Left ventricle myocardium inferior (tissue), 1 donor: ENCODE data around the gene PRRC1. TPM values are rescaled to one million over a fixed set of nuclear protein-coding genes. Genes with fewer than 3 reads are reported as not detected.

Source experiments
- DNase-seq: peaks from one replicate; pipeline ENCODE4 v3.0.0-alpha.2; 2020
- H3K27ac ChIP-seq: fragments of 200-600 bp; replicated peaks from 2 replicates; pipeline ENCODE4 v1.8.0; 2021
- H3K27me3 ChIP-seq: fragments of 200-600 bp; 2 replicates; pipeline ENCODE4 v1.8.0; 2021; ENCODE audit warnings: low read depth
- H3K36me3 ChIP-seq: fragments of 200-600 bp; 2 replicates; pipeline ENCODE4 v1.8.0; 2021
- H3K4me1 ChIP-seq: fragments of 200-600 bp; 2 replicates; pipeline ENCODE4 v1.8.0; 2021
- H3K4me3 ChIP-seq: fragments of 200-600 bp; 2 replicates; pipeline ENCODE4 v1.8.0; 2021; ENCODE audit warnings: mild to moderate bottlenecking, moderate library complexity
- H3K9me3 ChIP-seq: fragments of 200-600 bp; replicated peaks from 2 replicates; pipeline ENCODE4 v1.8.0; 2021
- CTCF ChIP-seq: fragments of 200-600 bp; IDR thresholded peaks from 2 replicates; pipeline ENCODE4 v1.8.0; 2021; ENCODE audit warnings: antibody characterized with exemption, mild to moderate bottlenecking, borderline replicate concordance
- intact Hi-C: fragments of 100-400 bp; cut with micrococcal nuclease; formaldehyde crosslinking; loops from one replicate; pipeline ENCODE4 v1.11.0; 2022
- total RNA-seq: library from RNA; stranded (reverse); fragmentation: NEBNext Ultra II Directional; extraction: Animal tissue kit (Norgen Biotek cat#: 25700); gene quantifications from one replicate; pipeline ENCODE4 v1.2.1, GENCODE V29; 2021
- donor health status: DM: no; HTN: yes; CAD: no; lungs with severe emphysema.

Gene PRRC1
- total RNA-seq, 1 donor from 2014 or later = 19.6 TPM

- no peaks in the 10 kb centered on the region for H3K9me3 ChIP-seq
- H3K4me3 ChIP-seq = no peak overlapping the region
- H3K4me1 ChIP-seq = no peaks in the 10 kb centered on the region
- intact Hi-C loops = no loop called here
- H3K27ac ChIP-seq = no peak overlapping the region
- TF ChIP-seq CTCF = no peak
- no peaks in the 10 kb centered on the region for H3K27me3 ChIP-seq
- no peaks in the 10 kb centered on the region for H3K36me3 ChIP-seq
- no peak for DNase-seq
These were observed 79.1 kb downstream of the PRRC1 start for GRCh38 chr5:127596501-127596900.

- H3K27ac ChIP-seq = no peak overlapping the region
- H3K4me1 ChIP-seq = peaks cover 4% of the 10 kb centered on the region
- DNase-seq = no peak
- TF ChIP-seq CTCF = no peak
- H3K27me3 ChIP-seq = no peaks in the 10 kb centered on the region
- H3K4me3 ChIP-seq = no peak overlapping the region
- intact Hi-C loops = no loop called here
- H3K9me3 ChIP-seq = no peaks in the 10 kb centered on the region
- no peaks in the 10 kb centered on the region for H3K36me3 ChIP-seq
These were observed 81.9 kb downstream of the PRRC1 start for GRCh38 chr5:127599320-127599719.

- TF ChIP-seq CTCF = no peak
- peaks cover 4% of the 10 kb centered on the region for H3K4me1 ChIP-seq
- no peaks in the 10 kb centered on the region for H3K36me3 ChIP-seq
- no peaks in the 10 kb centered on the region for H3K9me3 ChIP-seq
- no peak for DNase-seq
- H3K4me3 ChIP-seq = no peak overlapping the region
- intact Hi-C loops = no loop called here
- no peak overlapping the region for H3K27ac ChIP-seq
- no peaks in the 10 kb centered on the region for H3K27me3 ChIP-seq
These were observed 82.4 kb downstream of the PRRC1 start for GRCh38 chr5:127599847-127600246.

GRCh38 chr5:127601111-127601510 lies 83.7 kb downstream of the PRRC1 start:
- Histone ChIP-seq H3K9me3 (no peaks in the 10 kb centered on the region), H3K4me3 (no peak overlapping the region), H3K36me3 (no peaks in the 10 kb centered on the region), H3K27ac (no peak overlapping the region), H3K27me3 (no peaks in the 10 kb centered on the region), H3K4me1 (peaks cover 4% of the 10 kb centered on the region)
- intact Hi-C loops = no loop called here
- TF ChIP-seq CTCF = no peak
- no peak for DNase-seq

GRCh38 chr5:127601601-127602000 lies 84.2 kb downstream of the PRRC1 start:
- TF ChIP-seq CTCF = no peak
- intact Hi-C loops = no loop called here
- DNase-seq = no peak
- peaks cover 4% of the 10 kb centered on the region for H3K4me1 ChIP-seq
- H3K4me3 ChIP-seq = no peak overlapping the region
- H3K36me3 ChIP-seq = no peaks in the 10 kb centered on the region
- H3K27me3 ChIP-seq = no peaks in the 10 kb centered on the region
- no peak overlapping the region for H3K27ac ChIP-seq
- H3K9me3 ChIP-seq = no peaks in the 10 kb centered on the region

- Histone ChIP-seq H3K4me3 (no peak overlapping the region), H3K27ac (no peak overlapping the region), H3K4me1 (peaks cover 4% of the 10 kb centered on the region), H3K27me3 (no peaks in the 10 kb centered on the region), H3K9me3 (no peaks in the 10 kb centered on the region), H3K36me3 (no peaks in the 10 kb centered on the region)
- intact Hi-C loops = no loop called here
- no peak for DNase-seq
- no peak for TF ChIP-seq CTCF
These were observed 85.0 kb downstream of the PRRC1 start for GRCh38 chr5:127602481-127602880.
